Esophagus muscularis mucosa (tissue), 4 donors: ENCODE results near the gene PAX5.

Experiments
- EP300 ChIP-seq: sonication (generic); formaldehyde crosslinking; IDR thresholded peaks from one replicate; pipeline ENCODE4 v1.6.1; 2017; ENCODE audit warnings: antibody characterized with exemption
- POLR2A ChIP-seq: fragments of 450-650 bp; IDR thresholded peaks from one replicate; pipeline ENCODE4 v1.6.1; 2017; ENCODE audit warnings: antibody characterized with exemption, moderate library complexity, mild to moderate bottlenecking, low read depth
- POLR2AphosphoS5 ChIP-seq, 2 donors: sonication (generic); formaldehyde crosslinking; IDR thresholded peaks; one replicate each; pipeline ENCODE4 v1.6.1; 2017; ENCODE audit warnings: antibody characterized with exemption in 2 of 2
- TF ChIP-seq, protein P1 (sequence below), 3 experiments: fragments of 200-600 bp in 2 of 3; fragments of 450-650 bp in 1 of 3; sonication (generic) in 2 of 3; IDR thresholded peaks; one replicate each; pipeline ENCODE4 v1.5.1; 2017 to 2019; ENCODE audit warnings: antibody characterized with exemption in 3 of 3, mild to moderate bottlenecking in 2 of 3, moderate library complexity in 1 of 3

DNA sequence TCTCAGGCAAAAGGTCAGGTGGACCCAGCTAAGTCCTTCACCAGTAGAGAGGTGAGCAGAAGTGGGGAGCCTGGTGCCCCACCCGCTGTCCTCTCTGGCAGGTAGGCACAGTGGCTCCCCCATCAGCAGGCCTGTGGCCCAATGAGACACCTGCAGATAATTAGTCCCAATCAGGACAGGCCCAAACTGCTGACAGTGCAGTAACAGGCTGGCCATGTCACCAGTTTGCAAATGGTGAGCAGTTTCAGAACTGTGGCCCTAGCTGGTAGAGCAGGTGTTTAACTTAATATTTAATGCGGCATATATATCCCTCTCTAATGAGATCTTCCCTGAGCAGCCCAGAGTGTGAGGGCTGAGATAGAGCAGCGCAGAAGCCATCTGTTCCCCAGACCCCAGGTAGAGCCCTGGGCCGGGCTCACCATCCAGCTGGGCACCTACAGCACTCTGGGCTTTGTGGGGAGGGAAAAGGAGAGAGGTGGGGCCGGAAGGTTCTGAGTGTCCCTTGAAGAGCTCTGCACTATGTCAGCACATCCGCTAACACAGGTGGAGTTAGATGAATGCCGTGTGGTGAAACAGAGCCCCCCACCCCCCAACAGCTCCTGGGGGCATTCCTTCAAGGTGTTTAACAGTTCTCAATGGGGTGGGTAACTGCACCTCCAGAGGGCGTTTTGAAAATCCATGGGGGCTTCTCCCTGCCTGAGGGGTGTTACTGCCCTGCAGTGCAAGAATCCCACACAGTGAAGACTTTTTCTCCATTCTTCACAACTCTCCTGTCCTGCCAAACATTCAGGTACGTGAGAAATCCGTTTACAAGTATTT is 120.5 kb downstream of the PAX5 start:
- TF ChIP-seq, protein P1, sequence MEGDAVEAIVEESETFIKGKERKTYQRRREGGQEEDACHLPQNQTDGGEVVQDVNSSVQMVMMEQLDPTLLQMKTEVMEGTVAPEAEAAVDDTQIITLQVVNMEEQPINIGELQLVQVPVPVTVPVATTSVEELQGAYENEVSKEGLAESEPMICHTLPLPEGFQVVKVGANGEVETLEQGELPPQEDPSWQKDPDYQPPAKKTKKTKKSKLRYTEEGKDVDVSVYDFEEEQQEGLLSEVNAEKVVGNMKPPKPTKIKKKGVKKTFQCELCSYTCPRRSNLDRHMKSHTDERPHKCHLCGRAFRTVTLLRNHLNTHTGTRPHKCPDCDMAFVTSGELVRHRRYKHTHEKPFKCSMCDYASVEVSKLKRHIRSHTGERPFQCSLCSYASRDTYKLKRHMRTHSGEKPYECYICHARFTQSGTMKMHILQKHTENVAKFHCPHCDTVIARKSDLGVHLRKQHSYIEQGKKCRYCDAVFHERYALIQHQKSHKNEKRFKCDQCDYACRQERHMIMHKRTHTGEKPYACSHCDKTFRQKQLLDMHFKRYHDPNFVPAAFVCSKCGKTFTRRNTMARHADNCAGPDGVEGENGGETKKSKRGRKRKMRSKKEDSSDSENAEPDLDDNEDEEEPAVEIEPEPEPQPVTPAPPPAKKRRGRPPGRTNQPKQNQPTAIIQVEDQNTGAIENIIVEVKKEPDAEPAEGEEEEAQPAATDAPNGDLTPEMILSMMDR (IDR thresholded peaks at IDR 0.05) = no peak
- no peak for TF ChIP-seq POLR2AphosphoS5 (IDR thresholded peaks at IDR 0.05)
- no peak for TF ChIP-seq POLR2A
- no peak for TF ChIP-seq EP300
